GM21717 (cell line): ENCODE results near the gene CREB5.

Source experiments
- ATAC-seq: cut with Tn5 transposase; IDR thresholded peaks from one replicate; pipeline ENCODE4 v1.9.1; 2021; ENCODE audit warnings: mild to moderate bottlenecking, moderate library complexity; ENCODE audit not compliant: unreplicated experiment

Gene CREB5

DNA sequence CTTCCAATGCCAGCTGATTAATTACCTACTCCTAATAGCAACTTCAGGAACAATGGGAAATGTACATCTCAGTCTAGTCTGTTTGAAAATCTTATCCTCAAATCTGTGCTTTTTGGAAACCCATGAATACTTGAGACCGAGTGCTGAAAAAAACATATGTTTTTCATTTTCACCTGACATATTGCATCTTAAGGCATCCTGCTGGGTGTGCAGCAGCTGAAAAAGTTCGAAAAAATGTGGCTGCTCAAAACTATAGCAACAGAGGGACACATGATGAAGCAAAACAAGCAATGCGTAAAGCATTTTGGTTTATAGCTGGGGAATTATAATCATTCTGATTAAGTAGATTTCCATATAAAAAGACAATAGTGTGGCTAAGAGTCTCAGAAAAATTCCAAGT is 218.0 kb downstream of the CREB5 start:
- ATAC-seq = no peak

DNA sequence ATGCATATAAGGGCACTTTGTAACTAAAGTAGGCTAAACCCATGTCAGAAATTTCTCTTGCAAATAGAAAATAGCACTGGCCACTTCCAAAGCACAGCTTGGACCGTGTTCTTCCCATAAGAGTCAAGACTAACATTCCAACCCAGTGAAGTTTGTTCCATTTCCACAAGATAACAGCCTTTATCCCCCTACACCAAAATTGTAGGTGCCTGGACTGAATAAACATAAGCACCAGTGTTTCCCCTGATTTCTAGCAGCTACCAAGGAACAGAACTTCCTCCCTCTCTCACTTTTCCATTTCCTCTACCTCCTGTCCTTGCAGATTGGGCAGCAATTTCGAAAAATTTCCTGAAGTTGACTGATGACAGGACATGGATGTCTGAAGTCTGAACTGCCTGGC is 219.7 kb downstream of the CREB5 start:
- ATAC-seq = no peak

DNA sequence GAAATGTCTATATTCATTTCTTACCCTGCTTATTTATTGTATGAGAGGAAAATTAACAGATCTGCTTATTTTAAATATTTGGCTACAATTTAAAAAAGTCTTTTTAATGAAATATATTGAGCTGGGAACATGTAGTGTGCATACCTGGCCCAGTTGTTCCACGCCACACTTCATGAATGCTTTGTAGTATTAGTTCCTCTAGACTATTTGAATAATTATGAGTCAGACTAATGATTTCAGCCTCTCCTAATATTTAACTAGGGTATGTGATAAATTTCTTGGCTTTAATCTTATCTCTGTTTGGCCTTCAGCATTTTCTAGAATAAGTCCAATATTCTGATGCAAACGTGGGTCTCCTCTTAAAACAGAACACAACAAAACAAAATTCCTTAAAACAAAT is 226.6 kb downstream of the CREB5 start:
- ATAC-seq = no peak

DNA sequence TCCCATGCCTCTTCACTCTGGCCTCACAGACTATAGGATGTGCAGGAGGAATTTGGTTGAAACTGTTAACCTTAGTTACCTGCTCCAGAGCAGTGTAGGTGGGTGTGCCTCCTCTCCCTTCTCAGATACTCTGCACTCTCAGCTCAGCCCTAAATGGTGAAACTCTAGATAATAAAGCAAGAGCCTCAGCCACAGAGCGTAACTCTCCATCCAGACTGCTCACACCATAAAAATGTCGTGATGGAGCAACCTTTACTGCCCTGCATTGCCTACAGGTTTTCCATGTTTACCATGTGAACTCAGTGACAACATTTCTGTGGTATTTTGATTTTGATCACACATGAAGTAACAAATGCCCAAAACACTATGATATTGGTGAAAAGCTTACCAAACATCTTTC is 227.7 kb downstream of the CREB5 start:
- ATAC-seq = no peak

DNA sequence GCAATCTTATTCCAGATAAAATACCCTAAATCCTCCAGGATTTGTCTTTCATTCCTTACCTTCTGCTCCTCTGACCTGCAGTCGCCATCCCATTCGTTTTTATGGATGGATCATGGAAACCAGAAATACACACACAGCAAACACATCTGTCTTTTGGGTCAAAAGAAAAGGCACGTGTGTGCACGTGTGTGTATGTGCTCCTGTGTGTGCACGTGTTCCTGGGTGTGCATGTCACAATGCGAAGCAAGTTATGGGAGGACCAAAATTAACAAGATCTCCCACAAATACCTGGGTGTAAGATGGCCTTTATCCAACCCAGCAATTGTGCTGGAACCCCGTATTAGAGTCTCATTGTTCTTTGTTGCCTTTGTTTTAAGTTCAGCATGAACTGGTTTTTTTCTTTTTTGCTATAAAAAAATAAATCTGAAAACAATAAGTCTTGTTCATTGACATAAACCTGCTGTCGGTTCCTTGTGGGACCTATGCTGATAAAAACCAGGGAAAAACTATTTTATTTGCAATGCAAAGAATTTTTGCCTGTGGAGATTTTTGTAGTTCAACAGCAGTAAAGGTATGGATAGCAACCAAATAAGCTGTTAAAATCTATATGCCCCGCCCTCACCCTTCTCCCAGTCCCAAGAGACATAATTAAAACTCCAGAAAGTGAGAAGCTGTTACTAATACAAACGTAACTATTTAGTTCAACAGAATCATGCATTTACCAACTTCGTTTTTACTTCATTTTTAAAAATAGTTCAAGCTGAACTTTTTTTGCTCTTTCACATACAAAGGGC is 229.6 kb downstream of the CREB5 start:
- no peak for ATAC-seq

DNA sequence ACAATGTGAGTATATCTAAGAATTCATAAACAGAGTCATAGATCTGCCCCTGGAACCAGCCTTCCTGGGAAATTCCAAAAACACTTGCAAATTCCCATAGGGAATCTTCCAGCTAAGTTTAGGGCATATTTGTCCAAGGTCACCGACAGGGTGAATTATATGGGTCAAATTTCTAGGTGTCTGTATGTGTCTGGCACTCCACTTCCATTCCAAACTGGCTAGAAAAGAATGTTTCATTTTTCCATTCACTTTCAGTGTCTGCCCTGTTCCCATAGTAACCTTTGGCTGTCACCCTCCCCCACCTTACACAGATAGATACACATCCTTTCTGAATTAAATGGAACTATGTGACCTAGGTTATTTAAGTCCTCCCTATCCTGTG is 230.9 kb downstream of the CREB5 start:
- no peak for ATAC-seq

DNA sequence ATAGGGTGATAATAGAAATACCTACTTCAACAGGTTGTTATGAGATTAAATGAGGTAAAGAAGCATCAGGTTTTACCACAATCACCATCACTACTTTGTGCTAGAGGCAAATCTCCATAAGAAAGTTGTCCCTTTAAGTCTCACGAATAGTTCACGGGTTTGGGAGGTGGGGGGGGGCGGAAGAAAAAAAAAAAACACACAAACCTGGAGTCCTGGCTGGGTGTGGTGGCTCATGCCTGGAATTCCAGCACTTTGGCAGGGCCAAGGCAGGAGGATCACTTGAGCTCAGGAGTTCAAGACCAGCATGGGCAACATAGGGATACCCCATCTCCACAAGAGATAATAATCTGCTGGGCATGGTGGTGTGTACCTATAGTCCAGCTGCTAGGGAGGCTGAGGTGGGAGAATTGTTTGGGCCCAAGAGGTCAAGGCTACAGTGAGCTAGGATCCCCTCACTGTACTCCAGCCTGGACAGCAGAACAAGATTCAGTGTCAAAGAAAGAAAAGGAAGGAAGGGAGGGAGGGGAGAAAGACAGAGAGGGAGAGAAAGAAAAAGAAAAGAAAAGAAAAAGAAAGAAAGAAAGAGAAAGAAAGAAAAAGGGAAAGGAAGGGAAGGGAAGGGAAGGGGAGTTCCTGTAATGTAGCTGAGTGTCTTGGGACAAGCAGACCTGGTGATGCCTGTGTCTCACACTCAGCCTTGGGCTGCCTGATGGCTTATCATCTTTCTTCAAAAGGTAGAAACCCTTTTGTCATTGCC is 231.4 kb downstream of the CREB5 start:
- ATAC-seq = no peak

DNA sequence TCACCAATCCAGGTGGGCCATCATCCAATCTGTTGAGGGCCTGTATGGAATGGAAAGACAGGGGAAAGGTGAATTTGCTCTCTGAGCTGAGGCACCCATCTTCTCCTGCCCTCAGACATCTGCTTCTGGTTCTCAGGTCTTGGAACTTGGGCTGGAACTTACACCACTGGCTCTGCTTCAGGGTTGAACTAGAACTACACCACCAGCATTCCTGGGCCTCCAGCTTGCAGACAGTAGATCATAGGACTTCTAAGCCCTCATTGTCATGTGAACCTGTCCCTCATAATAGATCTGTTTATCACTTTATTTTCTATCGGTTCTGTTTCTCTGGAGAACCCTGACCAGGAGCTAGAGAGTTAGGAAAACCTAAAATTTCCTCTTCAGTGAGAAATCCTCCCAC is 233.5 kb downstream of the CREB5 start:
- ATAC-seq = no peak

DNA sequence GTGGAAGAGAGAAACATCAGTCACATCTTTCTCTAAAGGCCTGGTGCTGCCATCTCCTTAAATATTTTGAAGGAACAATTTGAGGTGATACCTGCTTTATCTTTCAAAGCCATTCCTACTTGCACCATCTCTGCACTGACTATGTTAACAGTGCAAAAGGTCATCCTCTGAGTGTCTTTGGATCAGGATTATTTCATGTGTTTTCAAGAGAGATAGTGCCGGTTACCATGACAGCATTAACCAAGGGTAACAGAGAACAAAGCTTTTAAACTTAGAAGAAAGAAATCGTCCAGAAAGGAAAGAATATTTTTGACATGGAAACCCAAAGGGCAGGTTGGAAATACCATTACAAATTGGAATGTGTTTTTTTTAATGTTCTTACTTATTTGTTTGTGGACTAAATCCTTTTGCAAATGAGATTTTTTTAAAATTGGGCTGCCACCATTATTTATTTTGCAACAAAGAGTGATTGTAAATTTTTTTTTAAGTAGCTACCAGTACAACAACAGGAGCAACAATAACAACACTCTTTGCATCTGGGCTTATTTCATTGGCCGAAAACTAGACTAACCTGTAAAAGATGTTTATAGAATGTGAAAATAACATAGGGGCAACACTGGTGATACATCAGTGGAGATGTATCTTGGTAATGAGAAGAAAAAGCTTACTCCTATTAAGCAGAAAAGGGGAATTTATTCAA is 234.2 kb downstream of the CREB5 start:
- no peak for ATAC-seq

DNA sequence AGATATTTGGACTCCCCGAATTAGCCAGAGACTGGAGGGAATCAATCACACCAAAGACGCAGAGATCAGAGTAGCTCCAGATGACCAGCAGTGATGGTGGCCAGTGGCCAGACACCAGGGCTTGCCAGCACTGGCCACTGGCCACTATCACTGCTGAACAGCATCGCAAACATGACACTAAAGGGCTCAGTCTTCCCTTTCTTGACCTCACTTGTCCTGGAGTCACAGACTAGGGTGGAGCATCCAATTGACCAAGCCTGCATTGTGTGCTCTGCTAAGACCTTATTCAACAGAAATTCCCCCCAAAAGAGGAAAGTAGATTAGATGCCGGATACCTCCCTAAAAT is 234.7 kb downstream of the CREB5 start:
- ATAC-seq = no peak

DNA sequence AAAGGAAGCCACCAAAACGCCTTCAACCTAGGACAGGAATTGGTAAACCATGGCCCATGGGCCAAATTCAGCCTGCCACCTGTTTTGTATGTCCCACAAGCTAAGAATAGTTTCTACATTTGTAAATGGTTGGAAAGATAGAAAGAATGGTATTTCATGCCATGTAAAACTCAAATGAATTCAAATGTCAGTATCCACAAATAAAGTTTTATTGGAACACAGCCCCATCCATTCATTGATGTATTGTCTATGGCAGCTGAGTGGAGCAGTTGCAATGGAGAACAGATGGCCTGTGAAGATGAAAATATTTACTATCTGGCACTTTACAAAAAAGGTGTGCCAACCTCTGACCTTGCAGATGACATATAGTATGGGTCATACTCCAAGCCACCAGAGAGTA is 236.9 kb downstream of the CREB5 start:
- ATAC-seq = no peak

DNA sequence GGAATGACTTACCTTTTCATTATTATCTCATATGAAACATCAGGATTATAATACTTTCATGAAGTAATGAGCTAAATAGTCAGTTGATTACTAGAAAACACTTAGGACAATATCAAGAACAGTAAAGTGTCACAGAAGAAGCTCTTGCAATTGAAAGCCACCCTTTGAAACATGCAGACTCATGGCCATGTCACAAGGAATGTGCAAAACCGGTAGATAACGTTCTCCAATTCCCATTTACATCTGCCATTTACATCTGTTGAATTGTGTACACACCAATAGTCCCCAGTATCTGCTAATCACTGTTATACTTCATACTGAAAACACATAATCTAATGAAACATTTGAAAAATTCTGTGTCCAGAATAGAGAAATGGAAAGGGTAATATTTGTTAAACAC is 237.5 kb downstream of the CREB5 start:
- ATAC-seq = no peak

DNA sequence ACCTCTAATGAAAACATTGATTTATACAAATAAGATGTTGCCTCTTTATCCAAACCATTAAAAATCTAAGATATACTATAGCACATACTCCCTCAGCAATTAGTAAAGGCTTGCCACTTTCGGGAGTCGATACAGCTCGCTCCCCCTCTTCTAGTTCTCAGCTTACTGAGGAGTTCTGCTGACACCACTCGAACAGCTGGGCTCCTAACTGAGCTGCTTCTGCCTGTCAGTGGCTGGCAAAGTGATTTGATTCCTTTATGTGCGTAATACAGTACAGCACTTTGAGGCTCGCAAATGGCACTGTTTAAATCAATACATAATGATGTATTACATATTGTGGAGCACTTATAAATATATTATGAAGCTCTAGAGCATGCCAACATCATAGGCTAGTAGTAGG is 241.8 kb downstream of the CREB5 start:
- ATAC-seq = no peak

DNA sequence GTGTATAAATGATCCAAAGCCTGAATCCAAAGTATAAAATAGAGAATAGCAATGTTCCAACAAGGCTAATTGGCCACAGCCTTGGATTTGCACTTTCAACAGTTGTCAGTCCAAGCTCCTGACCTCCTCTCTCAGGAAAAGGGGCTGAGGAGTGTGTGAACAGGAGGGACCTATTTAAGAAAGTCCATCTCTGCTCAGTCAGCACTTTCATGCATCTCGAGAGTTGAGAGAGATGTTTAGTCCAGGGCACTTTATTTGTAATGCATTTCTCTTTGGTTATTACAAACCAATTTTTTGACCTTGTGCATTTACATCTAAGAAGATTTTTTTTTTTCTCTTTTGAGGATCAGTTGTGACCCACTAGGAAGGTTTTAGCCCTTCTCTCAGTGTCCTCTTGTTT is 244.2 kb downstream of the CREB5 start:
- no peak for ATAC-seq

DNA sequence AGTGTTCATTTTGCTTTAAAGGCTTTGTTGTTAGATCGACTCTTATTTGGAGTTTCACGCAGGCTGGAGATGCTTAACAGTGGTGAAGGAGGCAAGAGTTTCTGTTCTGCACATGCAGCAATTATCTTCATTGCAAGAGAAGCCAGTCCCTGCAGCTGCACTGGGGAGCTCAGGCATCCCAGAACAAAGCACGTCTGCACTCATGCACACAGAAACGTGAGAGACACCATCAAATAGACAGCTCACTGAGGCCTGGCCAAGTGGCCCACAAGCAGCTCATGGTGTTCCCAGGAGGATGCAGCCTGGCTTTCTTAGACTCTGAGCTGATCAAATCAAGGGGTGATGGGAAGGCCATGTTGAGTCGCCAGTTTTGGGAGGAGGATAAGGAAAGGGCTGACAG is 246.1 kb downstream of the CREB5 start:
- ATAC-seq = no peak

DNA sequence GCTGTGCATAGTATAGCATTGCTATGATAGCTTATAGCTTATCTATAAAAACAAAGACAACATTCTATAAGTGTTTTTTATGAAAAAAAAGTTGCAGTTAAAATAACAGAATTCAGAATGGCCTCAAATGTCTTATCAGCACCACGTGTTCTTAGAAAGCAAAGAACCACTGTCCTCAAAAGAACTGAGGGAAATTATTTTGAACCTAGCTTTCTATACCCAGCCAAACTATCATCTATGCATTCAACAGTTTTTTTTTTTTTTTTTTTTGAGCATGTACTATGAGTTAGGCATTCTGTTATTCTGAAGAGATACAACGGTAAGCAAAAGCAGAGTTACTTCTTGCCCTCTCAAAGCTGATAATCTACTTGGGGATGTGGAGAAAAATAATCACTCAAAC is 247.8 kb downstream of the CREB5 start:
- ATAC-seq = no peak

DNA sequence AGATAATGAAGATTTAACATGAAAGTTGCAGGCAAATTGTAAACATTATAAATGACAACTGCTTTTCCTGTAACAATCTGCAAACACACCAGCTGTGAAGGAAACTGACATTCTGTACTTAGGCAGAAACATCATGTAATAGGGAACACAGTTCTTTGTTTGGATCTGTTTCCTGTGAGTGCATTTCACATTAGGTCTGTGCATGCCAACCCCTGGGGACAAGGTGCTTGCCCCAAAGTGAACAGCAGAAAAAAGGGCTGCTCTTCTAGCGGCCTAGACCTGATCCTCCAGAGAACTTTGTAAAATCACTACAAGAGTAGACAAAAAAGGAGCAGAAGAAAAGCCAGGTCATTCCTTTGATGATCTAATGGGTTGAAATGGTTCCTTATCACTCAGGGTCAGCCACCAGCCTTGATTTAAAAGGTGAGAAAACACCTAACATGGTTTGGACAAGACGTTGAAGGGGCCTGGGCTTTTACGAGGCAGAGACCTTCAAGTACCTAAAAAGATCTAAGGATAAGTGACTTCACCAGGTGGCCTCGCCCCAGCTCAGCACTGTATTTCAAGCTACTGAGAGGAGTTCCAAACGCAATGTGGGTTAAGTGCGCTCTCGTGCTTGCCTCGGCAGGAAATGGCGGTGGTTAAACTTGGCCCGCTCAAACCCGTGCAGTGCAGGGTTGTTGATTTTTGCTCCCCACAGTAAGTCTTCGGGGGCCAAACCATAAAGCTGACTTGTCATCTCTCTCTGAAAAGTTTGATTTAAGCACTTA is 249.7 kb downstream of the CREB5 start:
- ATAC-seq = no peak

DNA sequence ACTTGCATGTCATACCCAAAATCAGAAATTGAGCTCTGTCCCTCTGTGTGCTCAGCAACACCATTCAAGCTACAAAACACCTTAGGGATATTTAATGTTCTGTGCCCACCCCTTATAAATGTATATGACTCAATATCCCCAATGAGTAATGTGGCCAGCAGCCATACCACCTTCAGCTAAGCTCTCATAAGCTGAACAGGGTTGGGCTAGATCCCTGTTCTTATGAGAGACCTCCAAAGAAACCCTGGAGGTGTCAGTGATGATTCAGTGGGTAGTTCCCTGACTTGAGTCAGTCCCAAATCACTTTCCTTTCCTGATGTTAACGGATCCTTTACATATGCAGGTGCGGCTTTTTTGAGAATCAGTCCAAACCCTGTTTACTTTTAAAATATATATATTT is 253.8 kb downstream of the CREB5 start:
- no peak for ATAC-seq

DNA sequence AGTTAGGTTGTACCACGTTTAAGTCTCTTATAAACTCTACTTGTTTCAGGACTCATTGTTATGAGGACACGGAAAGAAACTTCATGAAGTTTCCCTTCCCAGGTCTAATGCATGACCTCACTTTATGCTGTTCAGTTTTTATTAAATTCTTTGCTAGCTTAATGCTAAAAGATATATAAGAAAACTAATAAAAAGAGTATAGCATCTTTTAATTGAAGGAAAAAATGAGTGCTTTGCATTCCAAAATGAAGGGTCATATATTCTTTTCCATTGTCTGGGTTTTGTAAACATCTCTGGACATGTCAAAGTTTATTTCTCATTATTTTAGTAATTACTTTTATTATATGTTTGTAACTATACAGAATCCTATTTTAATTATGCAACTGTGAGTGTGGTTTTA is 255.8 kb downstream of the CREB5 start:
- no peak for ATAC-seq

DNA sequence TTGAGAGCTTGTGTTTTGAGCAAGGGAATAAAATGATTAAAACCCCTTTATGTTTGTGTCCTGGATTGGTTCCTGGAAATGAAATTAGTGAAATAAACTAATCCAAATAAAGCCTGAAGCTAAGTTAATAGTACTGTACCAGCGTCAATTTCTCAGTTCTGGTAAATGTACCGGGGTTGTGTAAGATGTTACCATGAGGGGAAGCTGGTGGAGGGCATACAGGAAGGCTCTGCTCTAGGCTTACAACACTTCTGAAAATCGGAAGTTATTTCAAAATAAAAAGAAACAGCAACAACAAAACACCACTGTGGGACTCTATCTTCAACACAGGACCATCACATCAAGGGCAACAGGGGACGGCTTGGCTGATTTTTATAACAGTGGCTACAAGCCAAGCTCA is 257.0 kb downstream of the CREB5 start:
- ATAC-seq = no peak

DNA sequence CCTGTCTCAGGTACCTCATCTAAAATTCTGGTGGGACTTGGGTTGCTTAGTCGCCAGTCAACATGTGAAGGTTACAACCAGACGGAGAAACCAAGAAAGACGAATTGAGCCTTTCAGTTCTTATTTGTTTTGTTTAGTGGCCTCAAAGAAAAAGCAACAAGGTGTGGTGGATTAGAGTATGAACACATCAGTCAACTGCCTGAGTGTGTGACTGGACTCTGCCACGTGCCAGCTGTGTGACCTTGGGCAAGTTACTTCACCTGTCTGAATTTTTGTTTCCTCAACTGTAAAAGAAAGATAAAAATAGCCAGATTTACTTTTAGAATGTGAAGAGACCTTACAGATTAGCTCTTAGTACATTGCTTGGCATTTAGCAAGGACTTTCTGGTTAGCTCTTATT is 259.2 kb downstream of the CREB5 start:
- no peak for ATAC-seq
